Esophagus squamous epithelium (tissue), 5 donors: ENCODE measurements around the gene PDZRN4. TPM values are rescaled to one million over a fixed set of nuclear protein-coding genes. Genes with fewer than 3 reads are reported as not detected.
A peak's percentile ranks its signal among the peaks of the same experiment; 100 is the strongest.

Experiments
- DNase-seq: peaks from one replicate; lab custom pipeline; 2025; lab: John Stamatoyannopoulos, UW
- H3K27ac ChIP-seq, 4 donors: fragments of 200-600 bp; sonication (generic); one replicate each; pipeline ENCODE4 v1.5.1; 2016 to 2019; ENCODE audit warnings: mild to moderate bottlenecking in 1 of 4
- H3K27me3 ChIP-seq, 4 donors: fragments of 200-600 bp; sonication (generic); 1 replicate in 3 of 4; 2 replicates in 1 of 4; pipeline versions ENCODE4 v1.5.1 to v1.6.0; 2017 to 2021; ENCODE audit warnings: antibody characterized with exemption in 1 of 4
- H3K36me3 ChIP-seq, 3 donors: fragments of 200-600 bp; sonication (generic); one replicate each; pipeline ENCODE4 v1.5.1; 2016 to 2019
- H3K4me1 ChIP-seq, 3 donors: fragments of 200-600 bp; sonication (generic); one replicate each; pipeline ENCODE4 v1.5.1; 2017 to 2019
- H3K4me3 ChIP-seq, 4 donors: fragments of 200-600 bp; sonication (generic); 1 replicate in 3 of 4; 2 replicates in 1 of 4; pipeline ENCODE4 v1.5.1; 2016 to 2019; ENCODE audit warnings: mild to moderate bottlenecking in 2 of 4, moderate library complexity in 1 of 4
- H3K9me3 ChIP-seq, 3 donors: fragments of 200-600 bp; sonication (generic); one replicate each; pipeline ENCODE4 v1.5.1; 2016 to 2019
- CTCF ChIP-seq, 6 experiments: fragments of 450-650 bp in 4 of 6; fragments of 200-600 bp in 2 of 6; sonication (generic) in 2 of 6; IDR thresholded peaks; one replicate each; pipeline ENCODE4 v1.5.1; 2016 to 2019; ENCODE audit warnings: antibody characterized with exemption in 6 of 6, mild to moderate bottlenecking in 4 of 6, moderate library complexity in 4 of 6
- POLR2A ChIP-seq, 4 donors: fragments of 450-650 bp; IDR thresholded peaks; one replicate each; pipeline ENCODE4 v1.6.1; 2017; ENCODE audit warnings: antibody characterized with exemption in 4 of 4, mild to moderate bottlenecking in 4 of 4, moderate library complexity in 3 of 4
- WGBS, 2 donors: methylation state at CpG; one replicate each; pipeline ENCODE4 v1.1.5; 2018; 5-methylcytosine and 5-hydroxymethylcytosine counted together
- intact Hi-C: fragments of 100-400 bp; cut with DNase I; formaldehyde crosslinking; loops from one replicate; pipeline ENCODE4 v1.15.0; 2022
- total RNA-seq, 4 donors: library from RNA; depleted of rRNA; stranded (reverse); fragments of >200 nt; gene quantifications; one replicate each; pipeline ENCODE4 v1.1.0, GENCODE V29; 2016
- donor health status: DM: yes; HTN: yes; CAD: no.

The PDZRN4 gene
- total RNA-seq, 4 donors from 2014 or later: 0.31 to 22.5 (median 2.1) TPM

DNA sequence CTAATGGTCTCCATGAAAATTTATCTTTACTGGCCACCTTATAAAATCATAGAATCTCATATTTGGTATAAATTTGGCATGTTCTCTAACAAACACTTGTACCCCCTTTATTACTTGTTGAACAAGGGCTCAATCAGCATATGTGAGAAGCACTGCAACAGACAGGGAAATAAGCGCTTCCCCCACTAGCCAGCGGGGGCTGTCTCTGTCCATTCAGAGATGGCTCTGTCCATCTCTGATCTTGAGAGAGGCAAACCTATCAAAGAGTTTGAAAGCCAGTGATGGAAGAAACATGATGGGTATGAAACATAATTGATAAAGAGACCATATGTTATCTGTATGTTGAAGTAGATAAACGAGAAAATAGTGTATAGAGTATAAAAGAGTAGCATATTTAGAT is 326.8 kb downstream of the PDZRN4 start:
- intact Hi-C loops: no loop called here
- H3K36me3 ChIP-seq: no peaks in the 10 kb centered on the region
- no peaks in the 10 kb centered on the region for H3K4me1 ChIP-seq
- no peaks in the 10 kb centered on the region for H3K9me3 ChIP-seq
- DNase-seq: no peak
- WGBS, 2 donors: 85 to 96% methylated on average over 3 of the region's 3 CpGs
- H3K27me3 ChIP-seq: peaks cover 0 to 11% (median 0%) of the 10 kb centered on the region in 4 donors
- no peak for TF ChIP-seq POLR2A (IDR thresholded peaks at IDR 0.05)
- no peak for TF ChIP-seq CTCF (IDR thresholded peaks at IDR 0.05)
- no peak overlapping the region for H3K4me3 ChIP-seq
- no peak overlapping the region for H3K27ac ChIP-seq

GRCh38 chr12:41515953-41516352 is 327.8 kb downstream of the PDZRN4 start:
- WGBS, 2 donors: 72 to 75% methylated on average over 3 of the region's 3 CpGs
- H3K27ac ChIP-seq: no peak overlapping the region
- H3K4me1 ChIP-seq: no peaks in the 10 kb centered on the region
- no peaks in the 10 kb centered on the region for H3K36me3 ChIP-seq
- TF ChIP-seq CTCF (IDR thresholded peaks at IDR 0.05): no peak
- no peak for TF ChIP-seq POLR2A (IDR thresholded peaks at IDR 0.05)
- intact Hi-C loops: no loop called here
- H3K27me3 ChIP-seq: peaks cover 0 to 11% (median 0%) of the 10 kb centered on the region in 4 donors
- DNase-seq: no peak
- H3K9me3 ChIP-seq: no peaks in the 10 kb centered on the region
- no peak overlapping the region for H3K4me3 ChIP-seq

- H3K9me3 ChIP-seq: no peaks in the 10 kb centered on the region
- no peak for DNase-seq
- H3K36me3 ChIP-seq: no peaks in the 10 kb centered on the region
- TF ChIP-seq CTCF (IDR thresholded peaks at IDR 0.05): no peak
- no peak for TF ChIP-seq POLR2A (IDR thresholded peaks at IDR 0.05)
- no peak overlapping the region for H3K27ac ChIP-seq
- WGBS, 2 donors: 85 to 86% methylated on average over 3 of the region's 3 CpGs
- no peaks in the 10 kb centered on the region for H3K27me3 ChIP-seq
- intact Hi-C loops: no loop called here
- H3K4me3 ChIP-seq: no peak overlapping the region
- peaks cover 0 to 9% (median 4%) of the 10 kb centered on the region in 3 donors for H3K4me1 ChIP-seq
Observed at GRCh38 chr12:41520869-41521268, 332.7 kb downstream of the PDZRN4 start.

- no peaks in the 10 kb centered on the region for H3K9me3 ChIP-seq
- peak overlapping the region in 1 of 4 donors; percentile 30 for H3K27ac ChIP-seq
- H3K4me1 ChIP-seq: peaks cover 0 to 9% (median 4%) of the 10 kb centered on the region in 3 donors
- no peak for TF ChIP-seq CTCF (IDR thresholded peaks at IDR 0.05)
- no peak for TF ChIP-seq POLR2A (IDR thresholded peaks at IDR 0.05)
- no peaks in the 10 kb centered on the region for H3K36me3 ChIP-seq
- H3K27me3 ChIP-seq: no peaks in the 10 kb centered on the region
- H3K4me3 ChIP-seq: peak overlapping the region in 2 of 4 donors; percentile 2 to 9
- WGBS, 2 donors: 9 to 36% methylated on average over 1 of the region's 1 CpG
- intact Hi-C loops: no loop called here
- DNase-seq: no peak
Observed at GRCh38 chr12:41521872-41522379, 333.8 kb downstream of the PDZRN4 start.

GRCh38 chr12:41527062-41527461 is 338.9 kb downstream of the PDZRN4 start:
- H3K4me3 ChIP-seq: no peak overlapping the region
- H3K36me3 ChIP-seq: no peaks in the 10 kb centered on the region
- DNase-seq: no peak
- no peaks in the 10 kb centered on the region for H3K27me3 ChIP-seq
- H3K4me1 ChIP-seq: peaks cover 0 to under 1% (median 0%) of the 10 kb centered on the region in 3 donors
- intact Hi-C loops: no loop called here
- TF ChIP-seq POLR2A (IDR thresholded peaks at IDR 0.05): no peak
- TF ChIP-seq CTCF (IDR thresholded peaks at IDR 0.05): no peak
- WGBS, 2 donors: 85 to 90% methylated on average over 2 of the region's 2 CpGs
- H3K9me3 ChIP-seq: no peaks in the 10 kb centered on the region
- H3K27ac ChIP-seq: no peak overlapping the region
